PC-3 (cell line): ENCODE measurements around the gene SOX21. TPM values are rescaled to one million over a fixed set of nuclear protein-coding genes. Genes with fewer than 3 reads are reported as not detected.

ENCODE experiments used
- ATAC-seq: fragments of 200-7000 bp; cut with Tn5 transposase; 2 replicates; pipeline ENCODE4 v1.9.1; 2020; ENCODE audit warnings: mild to moderate bottlenecking, moderate library complexity
- BruUV-seq: library from RNA; stranded (reverse); fragments of 400-500 nt; replicated peaks from 2 replicates; lab custom pipeline; 2021; lab: Mats Ljungman, UMichigan
- CTCF ChIA-PET: fragments of 300-600 bp; sonication (Branson Sonifier 250); formaldehyde crosslinking; loops from one replicate; lab custom pipeline; 2022; ENCODE audit warnings: antibody characterized with exemption; lab: Charles Lee
- POLR2A ChIA-PET: fragments of 300-600 bp; sonication (Branson Sonifier 250); formaldehyde crosslinking; loops from one replicate; lab custom pipeline; 2022; ENCODE audit warnings: antibody characterized with exemption; ENCODE audit not compliant: unreplicated experiment; lab: Charles Lee
- DNase-seq: peaks from one replicate; pipeline ENCODE4 v3.0.0-alpha.2; 2015
- H2AFZ ChIP-seq: fragments of 300-600 bp; sonication (generic); 2 replicates; pipeline ENCODE4 v1.6.0; 2016; ENCODE audit warnings: antibody characterized with exemption, low read length
- H3F3A ChIP-seq: fragments of 300-600 bp; sonication (generic); one replicate; pipeline ENCODE4 v1.6.0; 2017; ENCODE audit warnings: antibody characterized with exemption, low read length, control low read depth, mild to moderate bottlenecking; ENCODE audit not compliant: unreplicated experiment
- H3K27ac ChIP-seq: fragments of 300-600 bp; sonication (generic); 2 replicates; pipeline ENCODE4 v1.5.1; 2016; ENCODE audit warnings: mild to moderate bottlenecking, low read length
- H3K27me3 ChIP-seq: fragments of 300-600 bp; sonication (generic); 2 replicates; pipeline ENCODE4 v1.6.1; 2016; ENCODE audit warnings: low read length, mixed read lengths
- H3K36me3 ChIP-seq: fragments of 300-600 bp; sonication (generic); 2 replicates; pipeline ENCODE4 v1.6.1; 2016; ENCODE audit warnings: low read depth, mixed run types, low read length, mixed read lengths
- H3K4me1 ChIP-seq: fragments of 300-600 bp; sonication (generic); 2 replicates; pipeline ENCODE4 v1.5.1; 2016; ENCODE audit warnings: low read length; ENCODE audit not compliant: insufficient read depth
- H3K4me2 ChIP-seq: fragments of 300-600 bp; sonication (generic); 2 replicates; pipeline ENCODE4 v1.6.0; 2016; ENCODE audit warnings: low read length
- H3K4me3 ChIP-seq: fragments of 300-600 bp; sonication (generic); 2 replicates; pipeline ENCODE4 v1.5.1; 2016; ENCODE audit warnings: mild to moderate bottlenecking, low read length, mixed read lengths
- H3K79me2 ChIP-seq: fragments of 300-600 bp; sonication (generic); 2 replicates; pipeline ENCODE4 v1.6.1; 2017; ENCODE audit warnings: low read length, mixed read lengths
- H3K9ac ChIP-seq: fragments of 300-600 bp; sonication (generic); 2 replicates; pipeline ENCODE4 v1.6.0; 2016; ENCODE audit warnings: mild to moderate bottlenecking, low read length
- H3K9me2 ChIP-seq: fragments of 300-600 bp; sonication (generic); replicated peaks from 2 replicates; pipeline ENCODE4 v1.6.1; 2016; ENCODE audit warnings: mixed run types, low read length, mixed read lengths
- H3K9me3 ChIP-seq: fragments of 300-600 bp; sonication (generic); 2 replicates; pipeline ENCODE4 v1.6.1; 2016; ENCODE audit warnings: low read length, mixed read lengths
- H4K20me1 ChIP-seq: fragments of 300-600 bp; sonication (generic); 2 replicates; pipeline ENCODE4 v1.6.1; 2016; ENCODE audit warnings: low read length, mixed read lengths
- EZH2 ChIP-seq: fragments of 300-600 bp; sonication (generic); IDR thresholded peaks from one replicate; pipeline ENCODE4 v1.6.1; 2017; ENCODE audit warnings: antibody characterized with exemption, mild to moderate bottlenecking, low read length; ENCODE audit not compliant: unreplicated experiment
- EZH2phosphoT487 ChIP-seq: fragments of 300-600 bp; sonication (generic); IDR thresholded peaks from 2 replicates; pipeline ENCODE4 v1.6.1; 2018; ENCODE audit warnings: mild to moderate bottlenecking, antibody characterized with exemption, low read length, borderline replicate concordance
- intact Hi-C: fragments of 100-400 bp; cut with micrococcal nuclease; formaldehyde crosslinking; loops from 2 replicates; pipeline ENCODE4 v1.9.0; 2023
- total RNA-seq: library from RNA; depleted of rRNA; stranded (reverse); fragments of >200 nt; gene quantifications from 2 replicates; pipeline ENCODE4 v1.2.3, GENCODE V29; 2014; rRNA removed
- TF ChIP-seq, protein P1 (sequence below): fragments of 300-600 bp; sonication (generic); conservative IDR thresholded peaks from 2 replicates; pipeline ENCODE4 v1.5.1; 2017; ENCODE audit warnings: antibody characterized with exemption, low read depth, mild to moderate bottlenecking, low read length

SOX21 gene
- total RNA-seq, 1 experiment from 2014 or later, result 14.4 TPM

- ChIA-PET POLR2A (no interaction called here), CTCF (interaction anchor here (0.6 to 1.4 kb wide), 2 partner anchors 40 to 427 kb away, joined by 3 read pairs; no protein-coding TSS in a partner anchor)
- no peak for ATAC-seq
- Histone ChIP-seq H4K20me1 (no peaks in the 10 kb centered on the region), H3K9me3 (no peaks in the 10 kb centered on the region), H3K27ac (no peak overlapping the region), H3K27me3 (no peaks in the 10 kb centered on the region), H3K9ac (no peak overlapping the region), H3K4me3 (no peak overlapping the region), H3K36me3 (no peaks in the 10 kb centered on the region), H3K4me1 (peaks cover 34% of the 10 kb centered on the region), H2AFZ (peak overlapping the region; percentile 38), H3K9me2 (no peaks in the 10 kb centered on the region), H3F3A (no peaks in the 10 kb centered on the region), H3K4me2 (peak overlapping the region; percentile 38; the same call in 1 of the 2 replicates), H3K79me2 (no peaks in the 10 kb centered on the region)
- peak; percentile 51 for DNase-seq
- intact Hi-C loops, result loop anchor here (1.0 kb wide), 1 partner anchor 41 kb away; no protein-coding TSS in a partner anchor
- BruUV-seq, result no TSS peak
- TF ChIP-seq, protein P1, sequence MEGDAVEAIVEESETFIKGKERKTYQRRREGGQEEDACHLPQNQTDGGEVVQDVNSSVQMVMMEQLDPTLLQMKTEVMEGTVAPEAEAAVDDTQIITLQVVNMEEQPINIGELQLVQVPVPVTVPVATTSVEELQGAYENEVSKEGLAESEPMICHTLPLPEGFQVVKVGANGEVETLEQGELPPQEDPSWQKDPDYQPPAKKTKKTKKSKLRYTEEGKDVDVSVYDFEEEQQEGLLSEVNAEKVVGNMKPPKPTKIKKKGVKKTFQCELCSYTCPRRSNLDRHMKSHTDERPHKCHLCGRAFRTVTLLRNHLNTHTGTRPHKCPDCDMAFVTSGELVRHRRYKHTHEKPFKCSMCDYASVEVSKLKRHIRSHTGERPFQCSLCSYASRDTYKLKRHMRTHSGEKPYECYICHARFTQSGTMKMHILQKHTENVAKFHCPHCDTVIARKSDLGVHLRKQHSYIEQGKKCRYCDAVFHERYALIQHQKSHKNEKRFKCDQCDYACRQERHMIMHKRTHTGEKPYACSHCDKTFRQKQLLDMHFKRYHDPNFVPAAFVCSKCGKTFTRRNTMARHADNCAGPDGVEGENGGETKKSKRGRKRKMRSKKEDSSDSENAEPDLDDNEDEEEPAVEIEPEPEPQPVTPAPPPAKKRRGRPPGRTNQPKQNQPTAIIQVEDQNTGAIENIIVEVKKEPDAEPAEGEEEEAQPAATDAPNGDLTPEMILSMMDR, result peak; percentile 65
- no peak for TF ChIP-seq EZH2
- no peak for TF ChIP-seq EZH2phosphoT487
Measured at GRCh38 chr13:94660695-94661326, 51.5 kb downstream of the SOX21 start.

Other genes starting within 250 kb of the SOX21 start
- not detected in 2 replicates for gene DCT, start 232.9 kb downstream of the SOX21 start, total RNA-seq
- 8.5 and 9.0 TPM in 2 replicates for gene TGDS, start 116.4 kb downstream of the SOX21 start, total RNA-seq
- gene GPR180, start 110.7 kb downstream of the SOX21 start, total RNA-seq, result 3.9 and 5.6 TPM in 2 replicates